HG03097 (cell line): ENCODE results near the gene TDRD15.
"Not testable (repeated sequence)": the region's sequence is repeated elsewhere in the genome, so short reads cannot be mapped to it uniquely, and the experiment has no call there.

Source experiments
- ATAC-seq: cut with Tn5 transposase; IDR thresholded peaks from one replicate; pipeline ENCODE4 v1.9.1; 2021; ENCODE audit not compliant: unreplicated experiment, low FRiP score

TDRD15 gene

GRCh38 chr2:21142149-21142548 lies 18.4 kb downstream of the TDRD15 start:
- ATAC-seq: no peak

DNA sequence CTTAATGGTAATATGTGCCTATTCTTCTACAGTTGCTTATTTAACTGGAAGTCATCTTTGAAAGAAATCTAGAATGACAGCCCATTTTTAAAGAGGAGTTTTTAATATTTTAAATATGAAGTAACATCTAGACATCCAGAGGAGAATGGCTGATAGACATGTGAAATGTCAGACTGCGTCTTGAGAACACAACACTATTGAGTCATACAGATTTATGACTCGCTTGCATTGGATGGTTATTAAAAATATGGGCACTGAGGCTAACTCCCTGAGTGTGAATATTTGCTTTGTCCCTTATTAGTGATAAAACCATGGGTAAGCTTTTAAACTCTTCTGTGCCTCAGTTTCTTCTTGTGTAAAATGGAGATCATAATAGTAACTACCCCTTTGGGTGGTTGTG lies 22.9 kb downstream of the TDRD15 start:
- ATAC-seq: no peak

DNA sequence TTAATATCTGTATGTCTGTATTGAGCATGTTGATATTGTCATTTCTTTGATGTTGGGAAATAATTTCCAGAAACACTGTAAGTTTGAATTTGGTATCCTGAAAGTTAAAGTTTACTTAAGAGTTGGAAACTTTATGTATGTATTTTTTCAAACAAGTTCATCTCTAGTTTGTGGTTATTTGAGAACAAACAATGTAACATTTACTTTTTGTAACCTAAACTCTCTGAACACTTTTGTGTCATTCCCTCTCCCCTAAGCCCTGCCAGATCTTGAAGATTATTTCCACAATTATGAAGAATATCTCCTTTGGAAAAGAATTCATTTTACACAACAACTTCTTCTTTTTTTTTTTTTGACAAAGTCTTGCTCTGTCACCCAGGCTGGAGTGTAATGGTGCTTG lies 24.9 kb downstream of the TDRD15 start:
- no peak for ATAC-seq

DNA sequence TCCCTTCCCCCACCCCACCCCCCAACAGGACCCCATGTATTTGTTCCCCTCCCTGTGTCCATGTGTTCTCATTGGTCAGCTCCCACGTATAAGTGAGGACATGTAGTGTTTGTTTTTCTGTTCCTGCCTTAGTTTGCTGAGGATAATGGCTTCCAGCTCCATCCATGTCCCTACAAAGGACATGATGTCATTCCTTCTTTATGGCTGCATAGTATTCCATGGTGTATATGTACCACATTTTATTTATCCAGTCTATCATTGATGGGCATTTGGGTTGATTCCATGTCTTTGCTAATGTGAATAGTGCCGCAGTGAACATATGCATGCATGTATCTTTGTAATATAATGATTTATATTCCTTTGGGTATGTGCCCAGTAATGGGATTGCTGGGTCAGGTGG lies 27.5 kb downstream of the TDRD15 start:
- not testable (repeated sequence) for ATAC-seq

GRCh38 chr2:21155365-21156136 lies 31.8 kb downstream of the TDRD15 start:
- no peak for ATAC-seq

GRCh38 chr2:21161122-21161521 lies 37.4 kb downstream of the TDRD15 start:
- no peak for ATAC-seq

- ATAC-seq: no peak
Measured at GRCh38 chr2:21161832-21162614, 38.3 kb downstream of the TDRD15 start.

GRCh38 chr2:21162615-21162878 lies 38.8 kb downstream of the TDRD15 start:
- no peak for ATAC-seq

DNA sequence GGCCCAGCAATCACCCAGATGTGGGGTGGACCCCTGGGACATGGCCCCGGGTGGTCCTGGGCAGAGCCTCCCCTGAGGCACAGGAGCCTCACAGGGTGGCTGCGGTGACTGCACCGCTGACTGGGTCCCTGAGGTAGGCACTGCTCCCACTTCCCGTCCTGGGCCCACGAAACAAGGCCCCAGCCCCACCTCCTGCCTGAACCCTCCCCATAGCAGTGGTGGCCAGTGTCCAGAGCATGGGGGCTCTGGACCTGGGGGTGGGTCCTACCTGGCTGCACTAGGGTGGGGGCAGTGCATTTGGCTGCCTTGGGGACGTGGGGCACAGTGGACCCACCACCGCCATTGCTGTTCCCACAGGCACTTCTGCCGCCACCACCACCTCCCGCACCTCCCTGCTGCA lies 39.4 kb downstream of the TDRD15 start:
- ATAC-seq: no peak

DNA sequence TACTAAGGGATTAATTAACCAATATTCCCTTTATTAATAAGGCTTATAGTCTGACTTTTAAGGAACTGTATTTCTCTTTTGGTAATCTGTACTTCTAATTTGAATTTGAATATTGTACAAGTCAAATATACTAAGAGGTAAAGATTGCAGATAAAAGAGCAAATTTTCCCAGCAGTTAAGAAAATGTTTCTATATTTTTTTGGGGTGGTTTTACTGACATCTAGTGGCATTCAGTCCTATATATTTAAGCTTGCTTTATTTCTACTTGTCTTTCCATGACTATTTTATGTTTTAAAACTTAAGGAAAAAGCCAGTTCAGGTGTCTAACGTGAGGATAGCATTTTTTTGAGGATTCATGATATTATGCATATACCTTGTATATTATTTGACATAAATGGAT lies 41.6 kb downstream of the TDRD15 start:
- ATAC-seq: no peak

DNA sequence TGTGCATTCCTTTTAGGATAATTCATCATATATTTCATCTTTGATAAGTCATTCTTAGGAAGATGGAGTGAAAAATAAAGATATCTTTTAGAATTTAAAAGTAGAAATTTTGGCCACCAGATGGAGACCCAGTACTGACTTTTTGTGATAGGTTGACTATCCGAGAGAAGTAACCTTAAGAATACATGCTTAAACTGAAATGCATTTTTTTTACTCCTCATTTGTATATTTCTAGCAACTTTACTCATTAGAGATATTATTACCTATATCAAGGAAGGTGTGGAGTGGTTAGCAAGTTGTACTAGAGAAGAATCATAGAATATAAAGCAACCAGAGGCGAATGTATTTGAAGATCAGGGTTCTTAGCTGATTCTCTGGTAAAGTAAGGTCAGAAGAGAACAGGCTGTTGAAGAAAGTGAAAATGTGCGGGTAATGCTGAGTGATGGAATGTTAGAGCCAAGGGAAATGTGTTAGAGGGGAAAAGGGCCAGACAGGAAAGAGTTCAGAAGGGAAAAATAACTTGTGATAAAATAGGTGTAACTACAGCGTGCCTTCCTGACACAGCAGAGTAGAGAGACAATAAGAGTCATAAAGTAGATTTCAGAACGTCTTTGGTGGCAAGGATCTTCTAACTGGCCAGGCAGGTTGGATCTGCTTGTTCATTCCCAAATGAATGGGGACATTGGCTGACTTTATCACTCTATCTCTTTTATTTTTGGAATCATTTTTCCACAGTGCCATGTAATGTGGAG lies 52.3 kb downstream of the TDRD15 start:
- ATAC-seq: no peak

- no peak for ATAC-seq
Measured at GRCh38 chr2:21181957-21182356, 58.2 kb downstream of the TDRD15 start.

DNA sequence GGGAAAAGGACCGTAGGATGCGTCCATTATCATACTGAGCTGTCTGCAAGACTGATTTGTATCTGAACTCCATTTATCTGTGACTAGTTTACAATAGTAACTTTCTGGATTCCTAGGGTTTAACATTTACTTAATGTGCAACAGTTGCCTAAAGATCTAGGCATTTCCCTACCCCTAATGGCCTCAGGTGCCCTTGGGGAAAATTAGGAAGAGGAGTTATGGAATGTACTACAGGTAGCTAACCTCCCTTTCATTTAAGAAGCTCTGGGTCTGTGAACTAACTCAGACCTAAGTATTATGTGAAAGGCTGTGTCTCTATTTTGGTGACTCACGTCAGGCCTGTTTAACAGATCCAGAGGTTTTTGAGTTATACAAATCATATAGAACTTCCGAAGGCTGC lies 59.5 kb downstream of the TDRD15 start:
- ATAC-seq: no peak

GRCh38 chr2:21183726-21184125 lies 60.0 kb downstream of the TDRD15 start:
- ATAC-seq: no peak

GRCh38 chr2:21191535-21191934 lies 67.8 kb downstream of the TDRD15 start:
- ATAC-seq: no peak
